Activated naive CD8-positive, alpha-beta T cell treated with anti-CD3 and anti-CD28 coated beads, Interleukin-2, amount 10 ng/mL, durations not matched to agents 7 days and 5 days (primary cell): ENCODE measurements around the gene MAN2C1. TPM values are rescaled to one million over a fixed set of nuclear protein-coding genes. Genes with fewer than 3 reads are reported as not detected.
"Not testable (repeated sequence)": the region's sequence is repeated elsewhere in the genome, so short reads cannot be mapped to it uniquely, and the experiment has no call there.

Experiments
- ATAC-seq: fragments of 150-1000 bp; cut with Tn5 transposase; one replicate; pipeline ENCODE4 v1.10.0; 2021; ENCODE audit warnings: low read depth, moderate library complexity
- POLR2A ChIA-PET: fragments of 350-600 bp; sonication (Branson Sonifier 250); formaldehyde crosslinking; loops from one replicate; lab custom pipeline; 2021; ENCODE audit warnings: antibody characterized with exemption; lab: Charles Lee
- DNase-seq: peaks from one replicate; pipeline ENCODE4 v3.0.0; 2021
- H3K27ac Mint-ChIP-seq: one replicate; pipeline ENCODE4 v1.8.0; 2022; ENCODE audit warnings: mild to moderate bottlenecking, mixed read lengths
- H3K27me3 Mint-ChIP-seq: one replicate; pipeline ENCODE4 v1.8.0; 2022; ENCODE audit warnings: mild to moderate bottlenecking, moderate library complexity, mixed read lengths
- H3K36me3 Mint-ChIP-seq: one replicate; pipeline ENCODE4 v1.8.0; 2021; ENCODE audit warnings: mild to moderate bottlenecking, mixed read lengths
- H3K4me1 Mint-ChIP-seq: one replicate; pipeline ENCODE4 v1.8.0; 2021; ENCODE audit warnings: mixed read lengths
- H3K4me3 Mint-ChIP-seq: one replicate; pipeline ENCODE4 v1.8.0; 2022; ENCODE audit warnings: mild to moderate bottlenecking, moderate library complexity, mixed read lengths
- H3K9me3 Mint-ChIP-seq: one replicate; pipeline ENCODE4 v1.8.0; 2021; ENCODE audit warnings: mixed read lengths
- total RNA-seq, 2 experiments: library from RNA; stranded (reverse); gene quantifications; one replicate each; pipeline ENCODE4 v1.2.3, GENCODE V29; 2021

Gene MAN2C1
- total RNA-seq, 2 experiments from 2014 or later = 232 to 235 TPM

GRCh38 chr15:75332093-75332492 is 36.3 kb downstream of the MAN2C1 start:
- H3K27ac Mint-ChIP-seq, H3K27me3 Mint-ChIP-seq, ATAC-seq, H3K9me3 Mint-ChIP-seq, H3K36me3 Mint-ChIP-seq, DNase-seq, POLR2A ChIA-PET, H3K4me3 Mint-ChIP-seq: not testable (repeated sequence)
- peaks cover 16% of the 10 kb centered on the region for H3K4me1 Mint-ChIP-seq

- POLR2A ChIA-PET = no interaction called here
- H3K4me3 Mint-ChIP-seq = no peak overlapping the region
Measured at GRCh38 chr15:75329571-75329970, 38.8 kb downstream of the MAN2C1 start.

GRCh38 chr15:75328493-75329314 is 39.7 kb downstream of the MAN2C1 start:
- peaks cover 5% of the 10 kb centered on the region for H3K27me3 Mint-ChIP-seq
- no peak overlapping the region for H3K4me3 Mint-ChIP-seq
- no peaks in the 10 kb centered on the region for H3K9me3 Mint-ChIP-seq
- no peak overlapping the region for H3K27ac Mint-ChIP-seq
- ATAC-seq (no peak), DNase-seq (no peak)
- POLR2A ChIA-PET = no interaction called here
- no peaks in the 10 kb centered on the region for H3K4me1 Mint-ChIP-seq
- no peaks in the 10 kb centered on the region for H3K36me3 Mint-ChIP-seq

More at GRCh38 chr15:75329571-75329970, 38.8 kb downstream of the MAN2C1 start:
- Mint-ChIP-seq H3K36me3 (no peaks in the 10 kb centered on the region), H3K9me3 (no peaks in the 10 kb centered on the region), H3K4me1 (no peaks in the 10 kb centered on the region), H3K27ac (no peak overlapping the region), H3K27me3 (peaks cover 5% of the 10 kb centered on the region)
- ATAC-seq (no peak), DNase-seq (no peak)

- H3K27ac Mint-ChIP-seq = no peak overlapping the region
- H3K4me1 Mint-ChIP-seq = no peaks in the 10 kb centered on the region
- POLR2A ChIA-PET = no interaction called here
Measured at GRCh38 chr15:75327491-75327890, 40.9 kb downstream of the MAN2C1 start.

GRCh38 chr15:75327005-75327404 is 41.4 kb downstream of the MAN2C1 start:
- no peak for DNase-seq
- Mint-ChIP-seq H3K36me3 (no peaks in the 10 kb centered on the region), H3K4me3 (no peak overlapping the region), H3K4me1 (no peaks in the 10 kb centered on the region), H3K27ac (no peak overlapping the region), H3K27me3 (peaks cover 3% of the 10 kb centered on the region), H3K9me3 (no peaks in the 10 kb centered on the region)
- no peak for ATAC-seq
- POLR2A ChIA-PET = no interaction called here

More at GRCh38 chr15:75327491-75327890, 40.9 kb downstream of the MAN2C1 start:
- Mint-ChIP-seq H3K36me3 (no peaks in the 10 kb centered on the region), H3K27me3 (peaks cover 5% of the 10 kb centered on the region), H3K4me3 (no peak overlapping the region), H3K9me3 (no peaks in the 10 kb centered on the region)
- DNase-seq (no peak), ATAC-seq (no peak)

- no peak for DNase-seq
- POLR2A ChIA-PET = no interaction called here
- ATAC-seq = no peak
- Mint-ChIP-seq H3K27me3 (peaks cover 5% of the 10 kb centered on the region), H3K36me3 (no peaks in the 10 kb centered on the region), H3K4me3 (no peak overlapping the region), H3K4me1 (no peaks in the 10 kb centered on the region), H3K27ac (no peak overlapping the region), H3K9me3 (no peaks in the 10 kb centered on the region)
Measured at GRCh38 chr15:75325922-75326321, 42.5 kb downstream of the MAN2C1 start.

GRCh38 chr15:75321711-75322110 is 46.7 kb downstream of the MAN2C1 start:
- Mint-ChIP-seq H3K27me3 (peaks cover 14% of the 10 kb centered on the region), H3K4me3 (no peak overlapping the region), H3K36me3 (no peaks in the 10 kb centered on the region), H3K9me3 (no peaks in the 10 kb centered on the region), H3K27ac (no peak overlapping the region), H3K4me1 (no peaks in the 10 kb centered on the region)
- ATAC-seq = no peak
- no peak for DNase-seq
- POLR2A ChIA-PET = no interaction called here

GRCh38 chr15:75319231-75319897 is 49.0 kb downstream of the MAN2C1 start:
- H3K4me3 Mint-ChIP-seq, H3K36me3 Mint-ChIP-seq, DNase-seq, ATAC-seq, POLR2A ChIA-PET, H3K27ac Mint-ChIP-seq, H3K9me3 Mint-ChIP-seq, H3K4me1 Mint-ChIP-seq: not testable (repeated sequence)
- H3K27me3 Mint-ChIP-seq = peaks cover 12% of the 10 kb centered on the region

GRCh38 chr15:75314552-75315290 is 53.7 kb downstream of the MAN2C1 start:
- peaks cover 2% of the 10 kb centered on the region for H3K9me3 Mint-ChIP-seq
- DNase-seq (no peak), ATAC-seq (no peak)
- peaks cover 16% of the 10 kb centered on the region for H3K27me3 Mint-ChIP-seq
- no peak overlapping the region for H3K27ac Mint-ChIP-seq
- no peak overlapping the region for H3K4me3 Mint-ChIP-seq
- peaks cover 3% of the 10 kb centered on the region for H3K4me1 Mint-ChIP-seq
- no peaks in the 10 kb centered on the region for H3K36me3 Mint-ChIP-seq
- POLR2A ChIA-PET = no interaction called here

- Mint-ChIP-seq H3K36me3 (no peaks in the 10 kb centered on the region), H3K4me3 (no peak overlapping the region), H3K27ac (no peak overlapping the region), H3K4me1 (peaks cover 3% of the 10 kb centered on the region), H3K27me3 (peaks cover 25% of the 10 kb centered on the region), H3K9me3 (peaks cover 2% of the 10 kb centered on the region)
- POLR2A ChIA-PET = interaction anchor here (0.6 kb wide), 1 partner anchor 50 kb away, joined by 4 read pairs; no protein-coding TSS in a partner anchor
- ATAC-seq (no peak), DNase-seq (no peak)
Measured at GRCh38 chr15:75313116-75313845, 55.1 kb downstream of the MAN2C1 start.

GRCh38 chr15:75312548-75312947 is 55.9 kb downstream of the MAN2C1 start:
- H3K4me1 Mint-ChIP-seq, H3K27ac Mint-ChIP-seq, H3K4me3 Mint-ChIP-seq, H3K9me3 Mint-ChIP-seq, DNase-seq, ATAC-seq, H3K36me3 Mint-ChIP-seq: not testable (repeated sequence)
- H3K27me3 Mint-ChIP-seq = peaks cover 31% of the 10 kb centered on the region
- POLR2A ChIA-PET = interaction anchor here (0.6 kb wide), 1 partner anchor 51 kb away, joined by 4 read pairs; no protein-coding TSS in a partner anchor

GRCh38 chr15:75309711-75310110 is 58.7 kb downstream of the MAN2C1 start:
- ATAC-seq (no peak), DNase-seq (no peak)
- POLR2A ChIA-PET = no interaction called here
- H3K4me3 Mint-ChIP-seq = no peak overlapping the region
- peaks cover 3% of the 10 kb centered on the region for H3K4me1 Mint-ChIP-seq
- H3K9me3 Mint-ChIP-seq = peaks cover 2% of the 10 kb centered on the region
- no peak overlapping the region for H3K27ac Mint-ChIP-seq
- H3K36me3 Mint-ChIP-seq = no peaks in the 10 kb centered on the region
- peaks cover 56% of the 10 kb centered on the region for H3K27me3 Mint-ChIP-seq
